SK-N-SH (cell line): ENCODE measurements around the gene RPL21.

Source experiments
- NFIC ChIP-seq: IDR thresholded peaks from 2 replicates; pipeline ENCODE4 v1.4.0; 2012; ENCODE audit warnings: borderline replicate concordance
- TAF1 ChIP-seq: IDR thresholded peaks from 2 replicates; pipeline ENCODE4 v1.6.1; 2012; ENCODE audit warnings: low read depth, mild to moderate bottlenecking, low read length, moderate library complexity, borderline replicate concordance
- TF ChIP-seq, protein P1 (sequence below): fragments of 200-600 bp; sonication (generic); IDR thresholded peaks from 2 replicates; pipeline ENCODE4 v1.6.1; 2017; ENCODE audit warnings: antibody characterized with exemption, mild to moderate bottlenecking, moderate library complexity

DNA sequence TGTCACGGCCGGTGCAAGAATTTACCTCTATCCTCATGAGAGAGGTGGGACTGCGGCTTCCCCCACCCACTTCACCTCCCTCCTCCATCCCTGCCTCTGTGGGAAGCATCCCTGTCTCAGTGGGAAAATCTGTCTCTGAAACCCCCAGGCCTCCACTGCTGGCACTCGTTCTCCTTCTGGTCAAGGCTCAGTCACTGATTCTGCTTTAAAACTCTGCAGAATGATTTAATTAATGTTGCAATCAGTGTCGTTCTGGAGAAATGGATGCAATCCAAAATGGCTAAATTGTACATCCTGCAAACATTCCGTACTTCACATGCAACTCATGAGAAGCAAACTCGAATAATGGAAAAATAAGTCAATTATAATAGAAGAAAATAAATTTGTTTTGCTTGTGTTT is 24.8 kb downstream of the RPL21 start:
- TF ChIP-seq TAF1 (no peak), NFIC (no peak)
- TF ChIP-seq, protein P1, sequence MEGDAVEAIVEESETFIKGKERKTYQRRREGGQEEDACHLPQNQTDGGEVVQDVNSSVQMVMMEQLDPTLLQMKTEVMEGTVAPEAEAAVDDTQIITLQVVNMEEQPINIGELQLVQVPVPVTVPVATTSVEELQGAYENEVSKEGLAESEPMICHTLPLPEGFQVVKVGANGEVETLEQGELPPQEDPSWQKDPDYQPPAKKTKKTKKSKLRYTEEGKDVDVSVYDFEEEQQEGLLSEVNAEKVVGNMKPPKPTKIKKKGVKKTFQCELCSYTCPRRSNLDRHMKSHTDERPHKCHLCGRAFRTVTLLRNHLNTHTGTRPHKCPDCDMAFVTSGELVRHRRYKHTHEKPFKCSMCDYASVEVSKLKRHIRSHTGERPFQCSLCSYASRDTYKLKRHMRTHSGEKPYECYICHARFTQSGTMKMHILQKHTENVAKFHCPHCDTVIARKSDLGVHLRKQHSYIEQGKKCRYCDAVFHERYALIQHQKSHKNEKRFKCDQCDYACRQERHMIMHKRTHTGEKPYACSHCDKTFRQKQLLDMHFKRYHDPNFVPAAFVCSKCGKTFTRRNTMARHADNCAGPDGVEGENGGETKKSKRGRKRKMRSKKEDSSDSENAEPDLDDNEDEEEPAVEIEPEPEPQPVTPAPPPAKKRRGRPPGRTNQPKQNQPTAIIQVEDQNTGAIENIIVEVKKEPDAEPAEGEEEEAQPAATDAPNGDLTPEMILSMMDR = no peak
